ENCODE results near the gene BUB3. TPM values are rescaled to one million over a fixed set of nuclear protein-coding genes. Genes with fewer than 3 reads are reported as not detected.

BUB3 gene
- total and polyA plus RNA-seq, 8 donors: 33.4 to 160 (median 62.4) TPM

DNA sequence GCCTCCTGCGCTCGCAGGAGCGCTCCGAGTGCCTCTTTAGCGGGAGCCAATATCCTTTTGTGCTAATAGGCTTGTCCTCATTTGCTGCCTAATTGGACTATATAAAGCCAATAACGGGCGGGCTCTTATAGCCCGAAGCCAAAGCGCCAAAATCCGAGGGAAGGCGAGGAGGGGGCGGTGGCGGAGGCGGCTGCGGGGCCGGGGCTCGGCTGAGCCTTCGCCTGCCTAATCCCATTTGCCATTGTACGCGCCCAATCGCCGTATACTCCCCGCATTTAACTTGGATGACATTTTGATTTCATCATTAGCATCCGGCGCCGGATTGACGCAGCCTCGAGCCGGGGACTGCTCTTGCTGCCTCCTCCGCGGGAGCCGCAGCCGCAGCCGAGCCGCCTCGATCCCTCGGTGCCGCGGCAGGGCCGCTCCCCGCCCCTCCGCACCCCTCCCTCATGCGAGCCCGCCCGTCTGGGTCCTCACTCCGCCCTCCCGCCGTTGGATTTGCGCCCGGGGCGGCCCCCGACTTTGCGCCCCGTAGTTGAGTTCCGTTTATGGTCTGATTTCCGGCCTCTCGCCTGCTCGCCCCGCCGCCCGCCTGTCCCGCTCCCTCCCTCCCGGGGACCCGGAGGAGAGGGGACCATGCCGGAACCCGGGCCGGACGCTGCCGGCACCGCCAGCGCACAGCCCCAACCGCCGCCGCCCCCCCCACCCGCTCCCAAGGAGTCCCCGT is 18.6 kb upstream of the BUB3 start, which contains the start of gene HMX3:
TSS of gene HMX3 (plus strand) at position 556 of the 727 bp plus-strand sequence. CDS start at position 637, 81 bp downstream.
- DNase-seq: peak in 1 of 2 donors; percentile 63
- Histone ChIP-seq H3K27ac (no peak within 1 kb of the TSS), H3K36me3 (no peaks in the 10 kb centered on the region), H3K4me1 (peaks cover 62 to 73% (median 71%) of the 10 kb centered on the region in 4 donors), H3K27me3 (peaks cover 62 to 100% (median 95%) of the 10 kb centered on the region in 3 donors), H3K4me3 (peak within 1 kb of the TSS; percentile 37 to 61 (median 42)), H3K9me3 (peaks cover 0 to 4% (median 0%) of the 10 kb centered on the region in 4 donors)
- WGBS, 5 donors: 1 to 5% (median 3%) methylated on average over 47 to 75 of the region's 76 CpGs
- TF ChIP-seq, protein P1, sequence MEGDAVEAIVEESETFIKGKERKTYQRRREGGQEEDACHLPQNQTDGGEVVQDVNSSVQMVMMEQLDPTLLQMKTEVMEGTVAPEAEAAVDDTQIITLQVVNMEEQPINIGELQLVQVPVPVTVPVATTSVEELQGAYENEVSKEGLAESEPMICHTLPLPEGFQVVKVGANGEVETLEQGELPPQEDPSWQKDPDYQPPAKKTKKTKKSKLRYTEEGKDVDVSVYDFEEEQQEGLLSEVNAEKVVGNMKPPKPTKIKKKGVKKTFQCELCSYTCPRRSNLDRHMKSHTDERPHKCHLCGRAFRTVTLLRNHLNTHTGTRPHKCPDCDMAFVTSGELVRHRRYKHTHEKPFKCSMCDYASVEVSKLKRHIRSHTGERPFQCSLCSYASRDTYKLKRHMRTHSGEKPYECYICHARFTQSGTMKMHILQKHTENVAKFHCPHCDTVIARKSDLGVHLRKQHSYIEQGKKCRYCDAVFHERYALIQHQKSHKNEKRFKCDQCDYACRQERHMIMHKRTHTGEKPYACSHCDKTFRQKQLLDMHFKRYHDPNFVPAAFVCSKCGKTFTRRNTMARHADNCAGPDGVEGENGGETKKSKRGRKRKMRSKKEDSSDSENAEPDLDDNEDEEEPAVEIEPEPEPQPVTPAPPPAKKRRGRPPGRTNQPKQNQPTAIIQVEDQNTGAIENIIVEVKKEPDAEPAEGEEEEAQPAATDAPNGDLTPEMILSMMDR (IDR thresholded peaks at IDR 0.05): no peak
- no peak for TF ChIP-seq POLR2A (IDR thresholded peaks at IDR 0.05)
- TF ChIP-seq EP300 (IDR thresholded peaks at IDR 0.05): no peak
- TF ChIP-seq POLR2AphosphoS5 (IDR thresholded peaks at IDR 0.05): no peak
- intact Hi-C loops (cut with DNase I; ENCODE audit: low total_unique reads): loop anchor here (2.0 kb wide), 1 partner anchor 425 kb away; no protein-coding TSS in a partner anchor

DNA sequence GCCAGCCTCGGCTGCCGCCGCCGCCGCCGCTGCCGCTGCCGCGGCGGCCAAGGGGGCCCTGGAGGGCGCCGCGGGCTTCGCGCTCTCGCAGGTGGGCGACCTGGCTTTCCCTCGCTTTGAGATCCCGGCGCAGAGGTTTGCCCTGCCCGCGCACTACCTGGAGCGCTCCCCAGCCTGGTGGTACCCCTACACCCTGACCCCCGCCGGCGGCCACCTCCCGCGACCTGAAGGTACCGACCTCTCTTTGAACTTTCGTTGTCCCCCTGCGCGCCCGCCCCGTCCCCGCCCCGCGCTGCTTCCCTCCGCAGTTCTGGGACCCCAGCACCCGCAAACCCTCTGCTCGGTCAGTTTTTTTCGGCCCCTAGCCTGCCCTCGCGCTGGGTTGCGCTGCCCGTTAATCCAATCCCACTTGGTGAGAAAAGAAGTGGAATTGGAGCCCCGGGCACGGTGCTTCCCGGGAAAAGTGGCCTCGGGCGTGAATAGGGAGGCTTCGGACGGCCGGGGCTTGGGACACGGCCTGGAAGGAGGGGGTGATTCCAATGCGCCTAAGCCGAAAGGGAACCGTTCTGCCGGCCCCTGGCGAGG is 17.9 kb upstream of the BUB3 start:
- H3K4me3 ChIP-seq: peak overlapping the region; percentile 37 to 61 (median 42)
- no peak overlapping the region for H3K27ac ChIP-seq
- peaks cover 68 to 100% (median 100%) of the 10 kb centered on the region in 3 donors for H3K27me3 ChIP-seq
- WGBS, 5 donors: 3 to 5% (median 4%) methylated on average over 41 to 59 of the region's 59 CpGs
- intact Hi-C loops (cut with DNase I; ENCODE audit: low total_unique reads): no loop called here
- TF ChIP-seq EP300 (IDR thresholded peaks at IDR 0.05): no peak
- TF ChIP-seq POLR2A (IDR thresholded peaks at IDR 0.05): no peak
- TF ChIP-seq, protein P1 (IDR thresholded peaks at IDR 0.05): no peak
- no peak for TF ChIP-seq POLR2AphosphoS5 (IDR thresholded peaks at IDR 0.05)
- H3K36me3 ChIP-seq: no peaks in the 10 kb centered on the region
- no peak for DNase-seq
- H3K9me3 ChIP-seq: peaks cover 0 to 4% (median 0%) of the 10 kb centered on the region in 4 donors
- peaks cover 62 to 73% (median 71%) of the 10 kb centered on the region in 4 donors for H3K4me1 ChIP-seq

DNA sequence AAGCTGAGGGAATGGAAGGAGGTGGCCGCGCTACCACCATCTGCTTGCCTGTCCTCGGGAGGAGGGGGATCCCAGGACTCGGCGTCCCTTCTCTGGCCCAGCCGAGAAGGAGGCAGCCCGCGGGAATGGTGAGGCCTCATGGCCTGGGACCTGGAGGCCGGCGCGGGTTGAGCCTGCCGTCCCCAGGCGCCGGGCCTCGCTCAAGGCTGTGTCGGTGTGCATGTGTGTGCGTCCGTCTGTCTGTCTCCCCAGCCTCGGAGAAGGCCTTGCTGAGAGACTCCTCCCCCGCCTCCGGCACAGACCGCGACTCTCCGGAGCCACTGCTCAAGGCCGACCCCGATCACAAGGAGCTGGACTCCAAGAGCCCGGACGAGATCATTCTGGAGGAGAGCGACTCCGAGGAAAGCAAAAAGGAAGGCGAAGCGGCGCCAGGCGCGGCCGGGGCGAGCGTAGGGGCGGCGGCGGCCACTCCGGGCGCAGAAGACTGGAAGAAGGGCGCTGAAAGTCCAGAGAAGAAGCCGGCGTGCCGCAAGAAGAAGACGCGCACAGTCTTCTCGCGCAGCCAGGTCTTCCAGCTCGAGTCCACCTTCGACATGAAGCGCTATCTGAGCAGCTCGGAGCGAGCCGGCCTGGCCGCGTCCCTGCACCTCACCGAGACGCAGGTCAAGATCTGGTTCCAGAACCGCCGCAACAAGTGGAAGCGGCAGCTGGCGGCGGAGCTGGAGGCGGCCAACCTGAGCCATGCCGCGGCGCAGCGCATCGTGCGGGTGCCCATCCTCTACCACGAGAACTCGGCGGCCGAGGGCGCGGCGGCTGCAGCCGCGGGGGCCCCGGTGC is 17.2 kb upstream of the BUB3 start:
- Histone ChIP-seq H3K9me3 (peaks cover 0 to 4% (median 0%) of the 10 kb centered on the region in 4 donors), H3K4me3 (peak overlapping the region; percentile 20 to 61 (median 34)), H3K36me3 (no peaks in the 10 kb centered on the region), H3K27ac (no peak overlapping the region), H3K4me1 (peaks cover 62 to 73% (median 71%) of the 10 kb centered on the region in 4 donors), H3K27me3 (peaks cover 74 to 100% (median 100%) of the 10 kb centered on the region in 3 donors)
- intact Hi-C loops (cut with DNase I; ENCODE audit: low total_unique reads): no loop called here
- WGBS, 5 donors: 2 to 6% (median 3%) methylated on average over 27 to 83 of the region's 83 CpGs
- TF ChIP-seq, protein P1 (IDR thresholded peaks at IDR 0.05): no peak
- TF ChIP-seq POLR2A (IDR thresholded peaks at IDR 0.05) (no peak), EP300 (IDR thresholded peaks at IDR 0.05) (no peak), POLR2AphosphoS5 (IDR thresholded peaks at IDR 0.05) (no peak)
- DNase-seq: peak in 1 of 2 donors; percentile 38

DNA sequence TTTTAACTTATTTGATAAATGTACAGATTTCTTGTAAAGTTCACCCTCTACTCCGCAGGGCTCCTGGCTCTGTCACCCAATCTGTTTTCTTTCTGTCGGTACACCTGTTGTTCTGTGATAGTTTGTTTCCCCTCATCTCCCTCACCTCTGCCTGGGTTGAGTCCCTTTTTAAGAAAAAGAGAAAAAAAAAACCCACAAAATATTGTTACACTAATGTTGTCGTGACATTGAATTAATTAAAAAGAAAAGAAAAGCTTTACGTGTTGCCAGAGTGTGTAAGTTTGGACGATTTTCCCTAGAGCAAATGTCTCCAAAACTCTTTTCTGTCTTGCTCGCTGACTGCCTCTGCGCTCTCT is 15.1 kb upstream of the BUB3 start:
- TF ChIP-seq POLR2AphosphoS5 (IDR thresholded peaks at IDR 0.05): no peak
- no peak for TF ChIP-seq POLR2A (IDR thresholded peaks at IDR 0.05)
- TF ChIP-seq EP300 (IDR thresholded peaks at IDR 0.05): no peak
- TF ChIP-seq, protein P1 (IDR thresholded peaks at IDR 0.05): no peak
- H3K27me3 ChIP-seq: peaks cover 83 to 100% (median 100%) of the 10 kb centered on the region in 3 donors
- peak overlapping the region in 1 of 4 donors; percentile 13 for H3K4me3 ChIP-seq
- DNase-seq: no peak
- WGBS, 5 donors: 3 to 11% (median 8%) methylated on average over 7 of the region's 7 CpGs
- H3K9me3 ChIP-seq: peaks cover 0 to 4% (median 0%) of the 10 kb centered on the region in 4 donors
- H3K27ac ChIP-seq: no peak overlapping the region
- peaks cover 50 to 66% (median 63%) of the 10 kb centered on the region in 4 donors for H3K4me1 ChIP-seq
- H3K36me3 ChIP-seq: no peaks in the 10 kb centered on the region
- intact Hi-C loops (cut with DNase I; ENCODE audit: low total_unique reads): no loop called here

All from stomach (tissue), 9 donors.